Activated CD8-positive, alpha-beta memory T cell treated with anti-CD3 and anti-CD28 coated beads, Interleukin-2, amount 50 U/mL, for 48 hours (primary cell): ENCODE data around the gene CHMP6.

Experiments
- DNase-seq: peaks from one replicate; pipeline ENCODE4 v3.0.0-alpha.2; 2020

Gene CHMP6

DNA sequence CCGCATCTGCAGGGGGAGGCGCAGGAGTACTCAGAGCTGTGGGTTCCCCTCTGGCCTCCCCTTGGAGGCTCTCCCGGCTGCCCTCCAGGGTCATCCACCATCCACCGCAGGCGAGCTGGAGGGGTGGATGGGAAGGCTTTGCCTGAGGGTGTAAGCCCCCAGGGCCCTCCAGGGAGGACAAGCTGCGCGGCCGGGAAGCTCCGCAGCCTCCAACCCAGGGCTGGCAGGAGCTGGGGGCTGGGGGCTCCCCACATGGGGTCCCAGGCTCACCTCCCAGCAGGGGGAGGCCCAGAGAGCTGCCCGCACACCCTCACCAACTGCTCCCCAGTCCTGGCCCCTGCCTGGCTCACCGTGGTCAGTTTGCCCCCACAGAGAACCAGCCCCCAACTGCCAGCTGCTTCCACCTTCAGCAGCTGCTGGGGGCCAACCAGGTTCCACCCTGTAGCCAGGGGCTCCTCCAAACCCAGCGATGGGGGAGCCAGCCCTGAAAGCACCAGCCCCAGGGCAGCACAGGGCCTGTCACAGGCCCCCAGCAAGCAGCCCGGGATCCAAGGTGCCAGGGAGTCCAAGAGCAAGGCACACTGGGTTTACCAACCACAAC lies 19.8 kb upstream of the CHMP6 start:
- no peak for DNase-seq

DNA sequence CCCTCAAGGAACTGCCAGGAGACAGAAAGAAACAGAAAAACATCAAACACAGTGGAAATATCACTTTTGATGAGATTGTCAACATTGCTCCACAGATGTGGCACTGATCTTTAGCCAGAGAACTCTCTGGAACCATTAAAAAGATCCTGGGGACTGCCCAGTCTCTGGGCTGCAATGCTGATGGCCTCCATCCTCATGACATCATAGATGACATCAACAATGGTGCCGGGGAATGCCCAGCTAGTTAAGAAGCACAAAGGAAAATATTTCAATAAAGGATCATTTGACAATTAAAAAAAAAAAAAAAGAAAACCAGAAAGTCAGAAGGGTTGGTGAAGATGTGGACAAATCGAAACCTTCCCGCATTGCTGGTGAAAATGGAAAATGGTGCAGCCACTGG lies 14.9 kb upstream of the CHMP6 start:
- no peak for DNase-seq

DNA sequence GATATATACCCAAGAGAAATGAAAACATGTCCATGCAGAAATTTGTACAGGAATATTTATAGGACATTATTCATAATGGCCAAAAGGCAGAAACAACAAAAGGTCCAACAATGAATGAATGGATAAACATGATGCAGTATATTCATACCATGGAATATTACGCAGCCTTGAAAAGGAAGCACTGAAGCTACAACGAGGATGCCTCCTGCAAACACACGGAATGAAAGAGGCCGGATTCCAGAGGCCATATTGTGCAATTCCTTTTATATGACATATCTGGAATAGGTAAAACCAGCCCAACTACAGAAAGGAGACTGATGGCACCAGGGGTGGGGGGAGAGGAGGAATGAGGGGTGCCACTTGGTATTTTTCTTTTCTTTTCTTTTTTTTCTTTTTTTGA lies 14.5 kb upstream of the CHMP6 start:
- no peak for DNase-seq

DNA sequence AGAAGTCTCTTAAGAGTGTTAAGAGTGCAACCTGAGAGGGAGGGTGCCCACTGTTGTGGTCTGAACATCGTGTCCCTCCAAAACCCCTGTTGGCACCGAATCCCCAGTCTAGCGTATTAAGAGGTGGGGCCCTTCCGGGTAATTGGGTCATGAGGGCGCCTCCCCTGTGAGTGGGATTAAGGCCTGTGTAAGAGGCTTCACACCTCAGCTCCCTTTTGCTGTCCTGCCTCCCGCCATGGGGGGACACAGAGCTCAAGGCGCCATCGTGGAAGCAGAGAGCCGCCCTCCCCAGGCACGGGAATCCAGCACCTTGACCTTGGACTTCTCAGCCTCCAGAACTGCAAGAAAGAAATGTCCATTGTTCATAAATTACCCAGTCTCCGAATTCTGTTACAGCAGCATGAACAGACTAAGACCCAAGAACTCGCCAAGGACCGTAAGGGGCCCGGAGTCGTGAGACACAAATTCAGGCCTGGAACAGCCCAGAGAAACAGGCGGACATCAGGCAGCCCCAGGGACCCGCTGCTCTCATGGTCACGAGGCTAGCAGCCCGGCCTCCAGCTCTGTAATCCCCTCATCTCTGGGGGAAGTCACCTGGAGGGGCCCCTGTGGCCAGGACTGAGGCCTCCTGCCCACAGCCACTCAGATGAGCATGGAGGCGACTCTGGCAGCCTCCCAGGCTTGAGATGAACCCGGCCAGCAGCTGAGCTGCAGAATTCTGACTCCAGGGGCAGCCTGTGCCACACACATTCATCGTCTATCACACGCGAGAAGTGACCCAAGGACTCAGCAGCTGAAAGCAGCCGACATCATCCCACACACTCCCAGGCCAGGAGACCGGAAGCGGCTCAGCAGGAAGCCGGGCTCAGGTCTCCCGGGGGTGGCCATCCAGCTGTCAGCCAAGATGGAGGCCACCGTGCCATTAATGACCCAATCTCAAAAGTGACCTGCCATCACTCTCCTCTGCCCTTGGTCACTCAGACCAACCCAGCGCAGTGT lies 12.8 kb upstream of the CHMP6 start:
- no peak for DNase-seq

DNA sequence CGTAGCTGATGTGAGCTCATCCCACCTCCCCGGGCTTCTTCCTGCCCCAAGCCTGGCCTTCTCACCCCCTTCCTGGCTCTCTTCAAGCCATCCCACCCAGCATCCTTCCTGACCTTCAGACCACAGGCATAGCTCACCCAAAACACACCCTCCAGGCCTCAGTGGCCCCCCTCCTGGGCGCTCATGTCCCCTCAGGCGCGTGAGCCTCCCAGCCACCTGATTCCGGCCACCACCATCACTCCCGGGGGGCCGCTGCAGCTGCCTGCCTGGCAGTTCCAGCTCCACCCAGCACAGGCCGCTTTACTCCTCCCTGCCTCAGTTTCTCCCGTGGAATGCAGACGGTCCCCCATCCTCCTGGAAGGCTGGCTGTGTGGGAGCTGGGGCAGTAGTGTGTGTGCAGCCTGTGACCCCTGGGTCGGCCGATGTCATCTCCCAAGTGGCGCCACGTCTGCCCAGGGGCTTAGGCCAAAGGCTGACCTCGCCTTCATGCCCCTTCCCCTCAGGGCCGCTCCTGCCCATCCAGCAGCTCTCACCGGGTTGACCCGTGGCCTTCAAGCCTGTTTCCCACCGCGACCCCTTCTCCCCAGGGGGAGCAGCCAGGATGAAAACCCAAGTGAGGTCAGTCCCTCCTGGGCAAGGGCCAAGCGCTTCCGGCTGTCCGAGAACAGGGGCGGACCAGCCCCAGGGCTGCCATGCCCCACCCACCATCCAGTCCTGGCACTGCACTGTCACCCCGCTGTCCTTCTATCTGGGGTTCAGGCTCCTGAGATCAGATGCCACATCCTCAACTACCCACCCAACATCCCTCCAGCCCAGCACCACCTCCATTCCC lies 11.9 kb upstream of the CHMP6 start:
- DNase-seq = no peak

DNA sequence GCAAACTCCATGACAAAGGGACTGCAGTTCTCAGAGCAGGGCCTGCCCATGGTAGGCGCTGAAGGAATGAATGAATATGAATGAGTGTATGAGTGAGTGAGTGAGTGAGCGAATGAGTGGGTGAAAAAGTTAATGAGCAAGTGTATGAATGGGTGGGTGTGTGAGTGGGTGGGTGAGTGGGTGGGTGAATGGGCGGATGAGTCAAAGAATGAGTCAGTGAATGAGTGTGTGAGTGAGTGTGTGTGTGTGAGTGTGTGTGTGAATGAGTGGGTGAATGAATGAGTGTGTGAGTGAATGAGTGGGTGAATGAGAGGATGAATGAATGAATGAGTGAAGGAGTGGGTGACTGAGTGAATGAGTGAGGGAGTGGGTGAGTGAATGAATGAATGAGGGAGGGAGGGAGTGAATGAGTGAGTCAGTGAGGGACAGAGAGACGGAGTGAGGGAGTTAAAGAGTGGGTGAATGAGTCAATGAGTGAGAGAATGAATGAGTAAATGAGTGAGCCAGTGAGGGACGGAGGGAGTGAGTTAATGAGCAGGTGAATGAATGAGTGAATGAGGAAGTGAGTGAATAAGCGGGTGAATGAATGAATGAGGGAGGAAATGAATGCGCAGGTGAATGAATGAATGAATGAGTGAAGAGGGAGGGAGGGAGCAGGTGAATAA lies 11.1 kb upstream of the CHMP6 start:
- no peak for DNase-seq

DNA sequence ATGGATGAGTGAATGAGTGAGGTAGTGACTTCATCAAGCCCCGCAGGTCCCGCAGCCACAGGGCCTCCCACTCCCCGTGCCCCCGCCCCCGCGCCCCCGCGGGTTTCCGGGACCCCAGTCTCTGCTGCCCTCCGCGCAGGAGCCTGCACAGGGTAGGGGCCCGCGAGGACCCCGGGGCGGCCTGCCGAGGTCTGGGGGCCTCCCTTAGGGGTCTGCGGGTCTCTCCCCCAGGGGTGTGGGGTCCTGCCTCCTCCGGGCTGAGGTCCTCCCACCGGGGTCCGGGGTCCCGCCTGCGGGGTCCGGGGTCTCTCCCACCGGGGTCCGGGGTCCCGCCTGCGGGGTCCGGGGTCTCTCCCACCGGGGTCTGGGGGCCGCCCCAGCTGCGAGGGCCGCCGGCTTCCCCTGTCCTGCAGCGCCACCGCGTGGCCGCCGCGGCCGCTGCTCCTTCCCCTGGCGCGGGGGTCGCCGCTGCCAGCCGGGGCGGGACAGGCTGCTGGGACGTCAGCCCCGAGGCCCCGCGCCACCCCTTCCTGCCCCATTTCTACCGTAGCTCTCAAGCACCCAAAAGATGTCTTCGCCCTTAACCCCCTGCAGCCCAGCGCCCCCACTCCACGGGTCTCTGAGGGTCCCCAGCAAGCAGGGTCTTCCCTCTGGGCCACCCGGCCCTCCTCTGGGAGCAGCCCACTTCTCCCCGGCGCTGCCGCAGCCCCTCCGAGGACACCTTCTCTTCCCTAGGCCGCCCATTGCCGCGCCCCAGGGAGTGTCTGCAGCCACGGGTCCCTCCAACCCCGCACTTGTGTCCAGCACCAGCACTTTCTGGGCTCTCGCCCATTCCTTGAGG lies 10.4 kb upstream of the CHMP6 start:
- DNase-seq = peak; percentile 86

DNA sequence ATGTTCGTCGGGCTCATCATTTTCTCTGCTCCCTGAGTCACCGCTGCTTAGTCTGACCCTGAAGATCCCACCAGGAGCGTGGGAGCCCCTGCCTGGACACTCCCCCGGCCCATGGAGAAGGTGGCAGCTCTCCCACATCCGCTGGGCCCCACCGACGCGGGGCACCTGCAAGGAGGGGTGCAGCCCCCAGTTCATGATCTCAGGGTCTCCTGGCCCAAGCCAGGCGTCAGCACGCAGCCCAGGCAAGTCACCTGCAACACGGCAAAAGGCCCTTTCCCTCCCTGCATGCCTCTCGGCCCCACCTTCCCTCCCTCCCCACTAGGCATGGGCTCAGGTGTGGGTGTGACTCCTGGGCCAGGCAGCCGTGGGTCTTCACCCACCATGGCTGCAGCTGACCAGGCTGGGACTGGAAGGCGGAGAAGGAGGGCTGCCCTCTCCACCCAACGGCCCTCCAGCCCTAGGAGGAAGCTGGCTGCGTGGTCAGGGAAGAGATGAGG lies 9.7 kb upstream of the CHMP6 start:
- no peak for DNase-seq

DNA sequence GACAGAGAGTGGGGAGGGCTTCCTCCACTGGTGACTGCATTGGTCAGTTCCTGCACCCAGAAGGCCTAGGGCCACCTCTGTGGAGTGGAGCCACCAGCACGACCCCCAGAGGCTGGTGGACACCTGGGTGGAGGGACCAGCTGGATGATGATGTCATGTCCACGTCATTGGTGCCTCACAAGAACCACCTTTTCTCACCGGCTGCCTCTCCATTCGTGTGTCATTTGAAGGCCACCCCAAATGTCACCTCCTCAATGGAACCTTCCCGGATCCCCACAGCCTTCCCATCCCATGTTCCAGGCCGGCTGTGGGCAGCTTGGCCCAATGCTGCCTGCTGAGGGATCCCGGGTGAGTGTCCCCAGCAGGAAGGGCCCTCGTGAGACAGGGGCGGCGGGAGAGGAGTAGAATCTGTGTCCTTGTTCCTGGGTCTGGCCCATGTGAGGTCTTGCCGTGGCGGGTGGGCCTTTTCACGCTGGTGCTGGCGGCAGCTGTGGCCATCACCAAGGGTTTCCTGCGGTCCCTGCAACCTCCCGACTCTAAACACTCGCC lies 9.1 kb upstream of the CHMP6 start:
- no peak for DNase-seq

DNA sequence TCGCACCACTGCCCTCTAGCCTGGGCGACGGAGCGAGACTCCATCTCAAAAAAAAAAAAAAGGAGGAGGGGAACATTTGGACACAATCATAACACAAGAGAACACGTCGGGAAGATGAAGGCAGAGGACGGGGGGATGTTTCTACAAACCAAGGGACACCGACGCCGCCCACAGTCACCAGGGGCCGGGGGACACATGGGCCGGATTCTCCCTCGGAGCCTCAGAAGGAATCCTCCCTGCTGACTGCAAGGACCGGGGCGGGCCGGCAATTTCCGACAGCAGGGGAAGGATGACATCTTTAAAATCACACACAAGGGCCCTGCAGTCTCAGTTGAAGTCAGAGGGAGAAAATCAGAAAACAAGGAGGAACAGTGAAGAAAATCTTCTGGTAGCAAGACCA lies 8.1 kb upstream of the CHMP6 start:
- no peak for DNase-seq

DNA sequence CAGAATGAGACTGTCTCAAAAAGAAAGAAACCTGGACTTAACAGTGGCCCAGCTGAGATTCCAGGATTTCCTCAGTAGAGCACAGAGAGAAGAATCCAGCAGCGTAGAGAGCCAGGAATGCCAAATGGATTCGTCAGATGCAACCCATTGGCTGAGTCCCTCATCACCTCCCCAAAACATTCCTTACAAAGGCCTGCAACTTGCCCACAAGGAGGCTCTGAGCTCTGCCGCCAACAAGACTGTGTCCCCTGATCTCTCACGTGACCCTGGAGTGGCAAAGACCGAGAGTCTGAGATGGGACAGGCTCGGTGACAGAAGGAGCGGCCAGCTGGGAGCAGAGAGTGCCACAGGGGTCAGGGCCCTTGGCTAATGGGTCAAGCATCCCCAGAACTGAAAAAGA lies 6.9 kb upstream of the CHMP6 start:
- no peak for DNase-seq

DNA sequence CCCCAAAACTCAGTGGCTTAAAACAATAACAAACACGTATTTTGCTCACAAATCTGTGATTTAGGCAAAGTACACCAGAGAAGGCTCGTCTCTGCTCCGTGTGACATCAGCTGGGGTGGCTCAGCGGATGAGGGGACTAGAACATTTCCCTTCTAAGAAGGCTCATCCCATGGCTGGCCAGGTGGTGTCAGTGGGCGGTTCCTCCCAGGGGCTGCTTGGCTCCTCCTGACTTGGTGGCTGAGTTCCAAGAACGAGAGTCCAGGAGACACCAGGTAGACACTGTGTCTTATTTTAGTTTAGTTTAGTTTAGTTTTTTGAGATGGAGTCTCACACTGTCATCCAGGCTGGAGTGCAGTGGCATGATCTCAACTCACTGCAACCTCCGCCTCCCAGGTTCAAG lies 5.6 kb upstream of the CHMP6 start:
- no peak for DNase-seq

DNA sequence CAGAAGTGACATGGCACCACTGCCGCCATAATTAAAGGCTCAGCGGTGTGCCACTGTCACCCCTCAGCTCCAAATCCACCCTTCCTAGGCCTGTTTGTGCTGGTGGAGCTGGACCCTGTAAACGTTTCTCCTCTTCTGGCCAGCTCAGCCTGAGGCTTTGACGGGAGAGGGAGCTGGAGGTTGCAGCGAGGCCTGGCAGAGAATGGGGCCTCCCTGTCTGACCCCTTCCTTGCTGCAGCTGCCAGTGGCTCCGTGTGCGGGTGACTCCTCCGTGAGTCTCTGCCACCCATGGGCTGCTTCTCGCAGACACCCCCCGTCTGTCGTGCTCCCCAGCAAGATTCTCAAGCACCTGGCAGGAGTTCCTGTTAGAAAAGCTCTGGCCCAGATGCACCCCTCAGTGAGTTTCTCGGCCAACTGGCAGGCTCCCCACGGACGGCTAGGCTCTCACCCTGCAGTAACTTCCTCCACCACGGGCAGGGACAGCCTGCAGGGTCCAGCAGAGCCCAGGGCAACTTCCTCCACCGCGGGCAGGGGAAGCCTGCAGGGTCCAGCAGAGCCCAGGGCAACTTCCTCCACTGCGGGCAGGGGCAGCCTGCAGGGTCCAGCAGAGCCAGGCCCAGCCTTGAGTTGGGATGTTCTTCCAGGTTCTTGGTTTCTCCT lies 4.7 kb upstream of the CHMP6 start:
- no peak for DNase-seq

DNA sequence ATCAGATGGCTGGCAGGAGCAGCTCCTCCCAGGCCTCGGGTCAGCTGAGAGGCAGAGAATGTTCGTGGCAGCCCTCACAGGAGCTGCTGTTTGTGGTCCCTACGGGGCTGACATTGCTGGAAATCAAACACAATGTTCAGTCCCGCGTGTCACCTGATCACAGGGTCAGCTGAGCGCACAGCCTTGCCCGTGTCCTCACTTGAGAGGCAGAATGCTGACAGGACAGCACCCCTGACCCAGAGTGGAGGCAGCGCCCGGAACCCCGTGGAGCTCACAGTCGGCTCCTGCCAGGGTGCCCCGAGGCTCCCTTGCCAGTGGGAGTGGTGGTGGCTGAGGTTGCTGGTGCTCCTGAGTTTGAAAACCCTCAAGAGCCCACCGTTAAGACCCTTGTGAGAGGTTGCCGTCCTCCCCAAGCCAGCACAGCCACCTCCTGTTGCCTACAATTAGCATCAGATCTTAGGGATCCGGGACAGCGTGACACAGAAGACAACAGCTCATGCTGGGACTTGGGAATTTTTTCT lies 3.6 kb upstream of the CHMP6 start:
- no peak for DNase-seq

DNA sequence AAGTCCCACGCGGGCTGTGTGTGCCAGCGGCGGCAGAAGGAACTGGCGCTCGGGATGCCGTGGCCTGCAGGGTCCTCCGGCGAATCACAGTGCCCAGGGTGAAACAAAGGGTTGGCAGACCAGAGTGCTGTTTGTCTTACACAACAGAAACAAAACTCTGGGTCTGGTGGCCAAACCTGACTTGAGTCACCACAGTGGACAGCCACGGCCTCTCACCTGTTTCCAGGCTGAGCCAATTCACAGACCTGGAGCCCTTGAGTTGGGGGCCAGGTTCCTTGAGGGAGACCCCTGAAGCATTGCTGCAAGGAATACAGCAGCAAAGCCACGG lies 2.1 kb upstream of the CHMP6 start:
- DNase-seq = no peak

DNA sequence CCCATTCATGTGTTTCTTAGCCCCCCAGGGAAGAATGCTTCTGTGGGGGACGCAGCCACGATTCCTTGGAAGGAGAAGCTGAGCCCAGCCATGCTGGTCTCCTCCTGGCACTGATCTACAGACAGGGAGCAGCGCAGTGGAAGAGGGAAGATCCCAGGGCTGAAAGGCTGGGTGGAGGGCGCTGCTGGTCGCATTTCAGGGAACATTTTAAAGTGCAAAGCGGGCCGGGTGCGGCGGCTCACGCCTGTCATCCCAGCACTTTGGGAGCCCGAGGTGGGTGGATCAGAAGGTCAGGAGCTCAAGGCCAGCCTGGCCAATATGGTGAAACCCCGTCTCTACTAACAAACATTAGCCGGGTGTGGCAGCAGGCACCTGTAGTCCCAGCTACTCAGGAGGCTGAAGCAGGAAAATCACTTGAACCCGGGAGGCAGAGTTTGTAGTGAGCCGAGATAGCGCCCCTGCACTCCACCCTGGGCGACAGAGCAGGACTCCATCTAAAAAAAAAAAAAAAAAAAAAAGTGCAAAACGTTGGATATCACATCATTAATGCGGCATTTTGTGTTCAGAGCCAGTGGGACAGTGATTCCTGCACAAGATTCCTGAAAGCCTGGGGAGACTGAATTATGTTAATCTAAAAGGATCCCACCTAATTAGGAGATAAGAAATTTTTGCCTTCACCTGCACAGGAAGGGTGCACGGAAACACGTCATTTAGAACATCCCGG lies 558 bp upstream of the CHMP6 start:
- DNase-seq = no peak

DNA sequence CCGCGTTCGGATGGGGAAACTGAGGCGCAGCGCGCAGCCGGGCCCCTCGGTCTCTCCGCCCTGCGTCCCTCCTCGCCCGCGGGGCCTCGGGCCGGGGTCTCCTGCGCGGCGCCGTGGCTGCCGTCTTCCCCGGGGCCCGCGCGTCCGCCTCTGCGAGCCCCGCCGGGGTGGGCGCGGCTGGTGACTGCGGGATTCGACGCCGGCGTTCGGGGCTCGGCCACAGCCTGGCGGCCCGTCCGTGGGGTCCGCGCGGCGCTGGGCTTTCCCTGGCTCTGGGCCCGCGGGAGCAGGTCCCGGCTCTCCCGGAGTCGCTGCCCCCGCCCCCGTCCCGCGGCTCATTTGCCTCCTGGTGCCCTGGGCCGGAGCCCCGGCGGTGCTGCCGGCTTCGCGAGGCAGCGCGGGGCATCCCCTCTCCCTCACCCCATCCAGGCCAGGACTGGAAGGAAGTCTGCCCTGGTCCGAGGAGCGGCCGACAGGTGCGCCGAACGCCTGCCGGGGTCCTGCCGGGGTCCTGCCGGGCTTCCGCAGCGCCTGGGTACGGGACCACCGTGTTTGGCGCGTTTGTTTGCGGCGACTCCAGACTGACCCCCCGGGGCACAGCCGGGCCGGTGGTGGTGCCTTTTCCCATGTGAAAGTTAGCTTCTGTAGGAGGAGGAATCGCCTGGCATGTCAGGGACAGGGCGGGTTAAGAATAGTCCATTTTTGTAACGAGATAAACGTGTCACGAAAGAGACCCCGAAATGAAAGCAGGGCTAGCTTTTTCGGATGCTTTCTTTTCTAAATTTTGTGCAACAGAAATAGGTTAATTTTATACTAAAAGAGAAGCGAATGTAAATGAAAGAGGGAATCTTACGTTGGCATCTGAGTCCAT lies 671 bp downstream of the CHMP6 start:
- no peak for DNase-seq

DNA sequence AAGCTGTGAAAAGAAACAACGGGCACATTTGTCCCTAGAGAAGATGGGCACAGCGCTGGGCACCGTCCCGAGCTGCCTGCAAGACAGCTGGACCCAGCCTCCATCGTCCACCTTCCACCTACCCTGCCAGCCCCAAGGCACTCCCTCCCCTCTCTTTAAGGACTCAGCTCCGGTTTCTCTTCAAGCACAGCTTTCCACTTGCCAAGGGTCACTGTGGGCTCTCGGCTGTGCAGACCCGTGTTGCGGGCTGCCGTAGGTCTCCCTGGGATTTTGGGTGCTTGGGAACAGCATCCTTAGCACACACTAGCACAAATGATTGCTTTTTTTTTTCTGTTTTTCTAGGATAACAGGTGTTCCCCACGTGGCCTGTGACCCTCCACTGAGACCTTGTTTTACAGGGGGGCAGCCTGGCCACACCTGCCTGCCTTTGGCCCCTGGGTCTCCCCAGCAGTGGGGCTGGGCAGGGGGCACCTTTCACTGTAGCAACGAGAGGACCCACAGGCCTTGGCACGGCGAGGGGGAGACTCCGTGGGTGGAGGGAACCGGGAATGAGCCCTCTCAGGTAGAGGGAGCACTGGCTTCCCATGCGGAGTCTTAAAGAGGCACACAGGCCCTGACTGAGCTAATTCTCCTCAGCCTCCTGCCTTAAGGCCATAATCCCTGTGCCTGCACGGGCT lies 1.4 kb downstream of the CHMP6 start:
- no peak for DNase-seq

DNA sequence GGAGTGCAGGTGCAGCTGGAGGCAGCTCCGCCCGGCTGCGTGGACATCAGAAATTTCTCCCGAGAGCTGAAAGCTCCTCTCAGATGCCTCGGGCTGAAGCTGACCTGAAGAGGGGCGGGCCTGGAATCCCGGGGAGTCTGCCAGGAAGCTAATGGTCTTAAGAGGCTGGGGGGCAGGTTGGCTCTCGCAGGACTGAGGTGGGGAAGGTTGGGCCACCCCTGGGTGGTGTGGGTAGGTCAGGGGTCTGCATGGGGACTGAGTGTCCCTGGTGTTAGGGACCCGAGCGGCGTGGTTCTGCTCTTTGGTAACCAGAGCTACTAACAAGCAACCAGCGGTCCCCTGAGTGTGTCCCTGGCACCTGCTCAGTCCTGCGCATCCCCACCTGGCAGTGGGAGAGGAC lies 3.5 kb downstream of the CHMP6 start:
- no peak for DNase-seq
